Measurements from ENCODE around the gene CYP24A1.

CYP24A1 gene

DNA sequence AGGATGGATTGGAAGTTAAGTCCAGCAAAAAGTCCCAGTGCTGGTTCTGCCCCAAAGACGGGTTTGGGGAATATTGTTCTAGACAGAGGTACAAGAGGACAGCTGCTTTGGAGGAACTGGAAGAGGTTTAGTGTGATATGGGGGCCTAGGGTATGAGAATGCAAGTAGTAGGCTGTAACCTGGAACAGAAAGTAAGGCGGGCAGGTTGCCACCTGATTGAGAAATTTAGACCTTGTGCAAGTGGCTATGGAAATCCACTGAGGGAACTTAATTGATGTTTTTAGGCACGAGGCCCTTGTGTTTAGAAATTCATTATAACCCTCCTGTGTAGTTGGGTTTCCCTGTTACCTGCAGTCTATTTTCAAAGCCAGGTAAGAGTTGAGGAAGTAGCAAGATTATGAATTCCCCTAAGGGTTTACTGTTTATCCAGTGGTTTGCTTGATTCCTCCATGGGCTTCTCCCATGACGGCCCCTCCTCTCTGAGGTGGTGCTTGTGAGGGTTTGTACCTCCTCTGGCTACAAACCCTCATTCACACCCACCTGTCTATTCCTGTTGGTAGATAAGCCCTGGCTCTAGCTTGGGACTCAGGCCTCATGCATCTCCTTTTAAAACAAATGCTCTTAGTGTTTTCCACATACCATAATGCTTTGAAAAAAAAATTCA lies 61.4 kb downstream of the CYP24A1 start:
- no peak for DNase-seq (ENCODE audit: low read depth)

DNA sequence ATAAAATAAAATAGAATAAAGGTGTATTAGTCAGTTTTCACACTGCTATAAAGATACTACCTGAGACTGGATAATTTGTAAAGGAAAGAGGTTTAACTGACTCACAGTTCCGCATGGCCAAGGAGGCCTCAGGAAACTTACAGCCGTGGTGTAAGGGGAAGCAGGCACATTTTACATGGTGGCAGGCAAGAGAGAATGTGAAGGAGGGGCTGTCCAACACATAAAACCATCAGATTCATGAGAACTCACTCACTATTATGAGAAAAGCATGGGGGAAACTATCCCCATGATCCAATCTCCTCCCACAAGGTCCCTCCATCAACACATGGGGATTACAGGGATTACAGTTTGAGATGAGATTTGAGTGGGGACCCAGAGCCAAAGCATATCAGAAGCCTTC lies 62.3 kb downstream of the CYP24A1 start:
- no peak for DNase-seq (ENCODE audit: low read depth)

DNA sequence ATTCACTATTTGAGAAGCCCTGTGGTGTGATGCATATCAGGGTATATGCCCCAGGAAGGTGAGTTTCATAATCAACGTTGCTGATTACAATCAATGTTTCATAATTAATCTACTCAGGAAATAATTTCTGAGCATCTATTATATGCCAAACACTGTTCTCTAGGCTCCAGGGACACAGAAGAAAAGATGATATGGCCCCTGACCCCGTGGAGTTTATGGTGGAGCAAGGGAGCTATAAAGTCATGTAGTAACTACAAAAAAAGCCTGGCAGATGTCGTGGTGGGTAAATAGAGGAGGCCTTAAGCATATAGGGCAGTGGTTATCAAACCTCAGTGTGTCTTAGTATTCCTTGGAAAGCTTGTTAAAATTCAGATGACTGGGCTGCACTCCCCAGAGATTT lies 63.3 kb downstream of the CYP24A1 start:
- no peak for DNase-seq (ENCODE audit: low read depth)

DNA sequence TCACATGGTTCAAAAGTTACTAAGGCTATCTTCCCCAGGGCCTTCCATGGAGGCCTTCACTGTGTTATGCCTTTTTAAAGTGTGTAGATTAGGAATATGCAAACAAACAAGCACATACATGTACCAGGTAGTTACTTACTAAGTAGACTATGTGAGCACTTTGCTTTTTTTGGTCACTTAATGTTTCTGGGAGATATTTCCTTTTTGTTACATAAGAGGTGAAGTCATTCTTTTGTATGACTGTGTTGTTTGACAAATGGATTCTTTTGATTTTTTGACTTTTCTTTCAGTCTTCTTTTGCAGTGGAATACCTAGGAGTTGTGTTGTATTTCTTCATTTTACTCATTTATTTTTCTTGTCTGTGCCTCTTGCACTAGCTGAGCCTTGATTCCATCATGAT lies 63.7 kb downstream of the CYP24A1 start:
- no peak for DNase-seq (ENCODE audit: low read depth)

DNA sequence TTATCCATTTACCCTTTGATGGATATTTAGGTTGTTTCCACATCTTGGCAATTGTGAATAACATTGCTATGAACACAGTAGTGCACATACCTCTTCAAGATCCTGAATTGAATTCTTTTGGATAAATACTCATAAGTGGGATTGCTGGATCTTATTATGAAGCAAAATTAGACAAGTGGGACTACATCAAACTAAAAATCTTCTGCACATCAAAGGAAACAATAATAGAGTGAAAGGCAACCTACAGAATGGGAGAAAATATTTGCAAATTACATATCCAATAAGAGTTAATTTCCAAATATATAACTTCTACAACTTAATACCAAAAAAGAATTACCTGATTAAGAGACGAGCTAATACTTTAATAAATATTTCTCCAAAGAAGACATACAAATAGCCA lies 65.0 kb downstream of the CYP24A1 start:
- DNase-seq (ENCODE audit: low read depth) = no peak

DNA sequence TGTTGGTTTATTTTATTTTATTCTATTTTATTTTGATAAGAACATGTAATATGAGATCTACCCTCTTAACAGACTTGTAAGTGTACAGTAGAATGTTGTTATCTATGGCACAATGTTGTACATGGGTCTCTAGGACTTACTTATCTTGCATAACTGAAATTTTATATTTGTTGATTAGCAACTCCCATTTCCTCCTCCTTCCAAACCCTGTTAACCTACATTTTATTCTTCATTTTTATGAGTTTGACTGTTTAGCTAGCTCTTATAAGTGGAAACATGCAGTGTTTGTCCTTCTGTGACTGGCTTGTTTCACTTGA lies 65.5 kb downstream of the CYP24A1 start:
- no peak for DNase-seq (ENCODE audit: low read depth)

DNA sequence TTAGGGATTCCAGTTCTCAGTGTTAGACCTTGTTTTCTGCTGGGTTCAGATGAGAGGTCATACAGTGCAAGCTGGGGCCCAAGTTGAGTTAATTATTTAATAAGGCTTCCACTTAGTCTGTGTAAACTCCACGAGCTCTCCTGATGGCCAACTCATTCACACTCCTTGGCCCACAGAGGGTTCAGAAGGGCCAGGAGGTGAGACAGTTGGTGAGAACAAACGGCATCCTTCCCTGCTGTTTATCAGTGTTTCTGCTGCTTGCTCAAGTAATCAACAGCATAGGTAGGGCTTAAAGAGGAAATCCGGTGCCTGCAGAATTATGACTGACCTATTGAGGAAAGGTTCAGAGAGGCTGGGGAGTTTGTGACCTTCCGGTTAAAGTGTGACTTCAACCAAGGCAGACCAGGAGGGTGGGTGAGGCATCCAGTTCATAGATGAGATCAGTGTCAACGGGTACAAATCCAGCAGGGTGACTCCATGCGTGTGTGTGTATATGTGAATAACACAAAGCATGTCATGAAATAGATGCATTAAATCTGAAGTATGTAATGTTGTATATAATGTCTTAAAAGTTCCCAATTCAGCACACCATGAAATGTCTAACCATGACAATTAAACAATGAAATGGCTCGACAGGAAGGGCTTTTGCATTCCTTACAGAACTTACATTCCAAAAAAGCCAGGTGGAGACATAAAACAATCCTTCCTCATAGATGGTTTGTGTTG lies 66.0 kb downstream of the CYP24A1 start:
- DNase-seq (ENCODE audit: low read depth) = no peak

DNA sequence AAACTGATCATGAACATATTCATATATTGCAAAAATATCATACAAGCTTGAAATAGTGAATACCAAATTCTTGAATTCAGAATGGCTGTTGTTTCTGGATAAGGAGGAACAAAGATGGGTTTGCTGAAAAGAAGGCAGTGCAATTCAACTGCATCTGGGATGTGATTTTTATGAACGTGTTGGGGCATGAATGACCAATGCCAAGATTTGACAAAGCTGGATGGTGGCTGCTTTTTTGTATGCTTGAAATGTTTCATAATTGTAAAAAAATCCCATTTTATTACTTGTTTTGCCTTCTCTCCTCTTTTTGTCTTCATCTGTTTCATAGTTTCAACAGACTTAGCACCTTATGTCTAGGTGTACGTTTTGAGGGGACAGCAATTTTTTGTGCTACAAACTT lies 66.6 kb downstream of the CYP24A1 start:
- DNase-seq (ENCODE audit: low read depth) = no peak

DNA sequence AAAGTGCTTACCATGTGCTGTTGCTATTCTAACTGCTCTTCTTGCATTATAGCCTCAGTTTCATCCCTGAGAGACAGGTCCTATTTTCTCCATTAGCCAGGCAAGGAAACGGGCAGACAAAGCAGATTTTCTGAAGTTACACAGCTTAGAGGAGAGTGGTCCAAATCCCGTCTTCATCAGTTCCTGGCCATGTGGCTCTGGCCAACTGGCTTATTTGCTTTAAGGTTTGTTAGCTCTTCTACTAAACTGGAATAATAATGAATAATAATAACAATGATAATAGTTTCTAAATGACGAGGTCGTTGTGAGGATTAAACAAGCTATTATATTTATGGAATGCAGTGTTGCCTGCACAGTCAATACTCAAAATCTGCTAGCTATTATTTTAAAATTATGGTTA lies 67.6 kb downstream of the CYP24A1 start:
- DNase-seq (ENCODE audit: low read depth) = no peak

DNA sequence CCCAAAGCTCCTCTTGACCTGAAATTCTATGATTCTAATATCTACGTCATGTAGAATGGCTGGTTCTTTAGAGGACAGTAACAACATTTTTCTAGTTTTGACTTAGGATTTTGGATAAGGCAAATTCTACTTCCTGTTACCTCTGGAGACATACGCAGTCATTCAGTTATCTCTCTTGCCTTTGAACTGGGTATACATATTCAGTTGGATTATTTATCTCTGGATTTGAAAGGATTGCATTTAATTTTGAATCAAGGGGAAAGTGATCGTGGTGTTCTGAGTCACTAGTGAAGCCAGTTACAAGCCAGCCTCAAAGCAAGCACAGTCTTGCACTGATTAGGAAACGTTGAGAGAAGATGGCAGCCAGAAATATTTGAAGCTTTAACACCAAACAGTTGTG lies 68.1 kb downstream of the CYP24A1 start:
- DNase-seq (ENCODE audit: low read depth) = no peak

DNA sequence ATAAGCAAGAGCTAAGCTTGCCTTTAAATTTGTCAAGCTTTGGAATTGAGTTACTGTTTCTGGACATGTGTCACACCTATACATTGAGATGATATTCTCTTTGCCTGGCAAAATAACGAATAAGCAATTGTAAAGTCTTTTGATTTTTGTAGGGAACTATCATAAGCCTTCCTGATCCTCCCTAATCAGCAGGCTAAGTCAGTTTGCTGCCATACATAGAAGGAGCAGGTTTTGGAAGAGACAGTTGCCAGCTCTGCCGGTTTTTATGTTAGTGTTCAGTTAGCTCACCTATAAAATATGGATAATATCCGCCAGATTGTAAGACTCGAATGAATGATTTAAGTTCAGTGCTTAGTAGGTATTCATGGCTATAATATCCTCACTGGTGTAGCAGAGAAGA lies 69.0 kb downstream of the CYP24A1 start:
- DNase-seq (ENCODE audit: low read depth) = no peak

DNA sequence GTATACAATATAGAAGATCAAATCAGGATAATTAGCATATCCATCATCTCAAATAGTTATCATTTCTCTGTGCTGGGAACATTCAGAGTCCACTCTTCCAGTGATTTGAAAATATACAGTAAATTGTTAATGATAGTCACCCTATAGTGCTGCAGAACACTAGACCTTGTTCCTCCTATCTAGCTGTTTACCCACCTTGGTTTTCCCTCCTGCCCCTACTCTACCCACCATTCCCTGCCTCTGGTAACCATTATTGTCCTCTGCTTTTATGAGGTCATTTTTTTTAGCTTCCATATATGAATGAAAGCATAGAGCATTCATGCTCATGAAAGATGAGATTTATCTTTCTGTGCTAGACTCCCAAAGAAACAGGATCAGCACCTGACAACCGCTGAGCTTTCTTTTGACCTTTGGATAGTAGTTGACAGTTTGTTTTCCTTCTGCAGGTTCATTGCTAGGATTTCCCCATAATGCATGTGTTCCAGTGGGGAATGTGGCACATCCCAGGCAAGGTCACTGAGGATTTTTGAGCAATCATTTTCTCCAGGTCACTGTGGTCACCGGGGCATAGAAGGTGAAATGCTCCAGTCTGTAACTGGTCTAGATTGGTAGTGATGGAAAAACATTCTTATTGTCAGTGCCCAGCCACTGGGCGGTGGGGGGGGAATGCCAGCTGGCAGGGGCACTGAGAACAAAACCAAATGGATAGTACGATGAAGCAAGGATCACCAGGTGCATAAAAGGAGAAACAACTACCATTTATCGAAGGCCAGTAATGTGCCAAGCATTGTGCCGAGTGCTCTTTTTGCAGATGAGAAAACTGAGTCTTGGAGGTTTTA lies 69.8 kb downstream of the CYP24A1 start:
- DNase-seq (ENCODE audit: low read depth) = no peak

Measured in stimulated activated CD8-positive, alpha-beta memory T cell treated with anti-CD3 and anti-CD28 coated beads, Interleukin-12 subunit alpha, Interleukin-12 subunit beta, amount 100 ng/mL, for 4 hours (primary cell).